Transverse colon (tissue), 4 donors: Measurements from ENCODE around the gene NR3C2. TPM values are rescaled to one million over a fixed set of nuclear protein-coding genes. Genes with fewer than 3 reads are reported as not detected.

Source experiments
- DNase-seq: peaks from one replicate; pipeline ENCODE4 v3.0.0-alpha.2; 2019
- H3K27ac ChIP-seq, 4 donors: fragments of 200-600 bp; sonication (generic); 2 replicates each; pipeline ENCODE4 v1.5.1; 2016 to 2018; ENCODE audit warnings: inconsistent platforms in 4 of 4
- H3K27me3 ChIP-seq: fragments of 200-600 bp; sonication (generic); 2 replicates; pipeline ENCODE4 v1.5.1; 2017; ENCODE audit warnings: inconsistent platforms
- H3K36me3 ChIP-seq, 4 donors: fragments of 200-600 bp; sonication (generic); 2 replicates each; pipeline ENCODE4 v1.5.1; 2017 to 2019; ENCODE audit warnings: inconsistent platforms in 4 of 4
- H3K4me1 ChIP-seq, 4 donors: fragments of 200-600 bp; sonication (generic); 2 replicates each; pipeline ENCODE4 v1.5.1; 2017 to 2020; ENCODE audit warnings: inconsistent platforms in 4 of 4
- H3K4me3 ChIP-seq, 4 donors: fragments of 200-600 bp; sonication (generic); 1 replicate in 1 of 4; 2 replicates in 3 of 4; pipeline versions ENCODE4 v1.5.1 to v1.6.1; 2017 to 2019; ENCODE audit warnings: inconsistent platforms in 4 of 4
- H3K9me3 ChIP-seq, 2 donors: fragments of 200-600 bp; sonication (generic); 2 replicates each; pipeline ENCODE4 v1.5.1; 2017 to 2019; ENCODE audit warnings: inconsistent platforms in 2 of 2
- EP300 ChIP-seq: sonication (generic); formaldehyde crosslinking; IDR thresholded peaks from one replicate; pipeline ENCODE4 v1.6.1; 2017; ENCODE audit warnings: antibody characterized with exemption, low read depth
- POLR2A ChIP-seq: fragments of 450-650 bp; IDR thresholded peaks from one replicate; pipeline ENCODE4 v1.6.1; 2016; ENCODE audit warnings: antibody characterized with exemption, mild to moderate bottlenecking, moderate library complexity
- POLR2AphosphoS5 ChIP-seq, 3 donors: sonication (generic); formaldehyde crosslinking; IDR thresholded peaks; one replicate each; pipeline ENCODE4 v1.6.1; 2016; ENCODE audit warnings: antibody characterized with exemption in 3 of 3
- WGBS, 2 donors: methylation state at CpG; one replicate each; pipeline ENCODE4 v1.1.5; 2018; ENCODE audit warnings: low coverage in 1 of 2; 5-methylcytosine and 5-hydroxymethylcytosine counted together
- in situ Hi-C, 4 donors: fragments of 200-750 bp; cut with MboI; loops; one replicate each; pipeline versions ENCODE4 v1.15.0 to v1.15.1; 2017; ENCODE audit warnings: low sequenced_read_pairs in 3 of 4, low pct_ligation_motif_present in 1 of 4, low pct_unique_long_range_greater_than_20kb in 1 of 4
- intact Hi-C: fragments of 100-400 bp; cut with DNase I; formaldehyde crosslinking; loops from one replicate; pipeline ENCODE4 v1.15.1; 2023; ENCODE audit warnings: low total_unique reads
- total RNA-seq, 4 donors: library from RNA; depleted of rRNA; stranded (reverse); fragments of >200 nt; gene quantifications; one replicate each; pipeline ENCODE4 v1.1.0, GENCODE V29; 2016
- TF ChIP-seq, protein P1 (sequence below), 5 experiments: fragments of 200-600 bp in 3 of 5; fragments of 450-650 bp in 2 of 5; sonication (generic) in 3 of 5; IDR thresholded peaks; 1 replicate in 2 of 5; 2 replicates in 3 of 5; pipeline ENCODE4 v1.5.1; 2016 to 2017; ENCODE audit warnings: antibody characterized with exemption in 5 of 5, inconsistent platforms in 3 of 5, mild to moderate bottlenecking in 2 of 5, moderate library complexity in 1 of 5

NR3C2 gene
- total RNA-seq, 4 donors from 2014 or later, result 55.5 to 147 (median 125) TPM

- no peak overlapping the region for H3K4me3 ChIP-seq
- H3K36me3 ChIP-seq, result no peaks in the 10 kb centered on the region
- no peak overlapping the region for H3K27ac ChIP-seq
- H3K27me3 ChIP-seq, result no peaks in the 10 kb centered on the region
- H3K9me3 ChIP-seq, result no peaks in the 10 kb centered on the region
- peaks cover 0 to 9% (median 3%) of the 10 kb centered on the region in 4 donors for H3K4me1 ChIP-seq
- WGBS, 2 donors, result 92 to 95% methylated on average over 4 to 11 of the region's 11 CpGs
- TF ChIP-seq, protein P1, sequence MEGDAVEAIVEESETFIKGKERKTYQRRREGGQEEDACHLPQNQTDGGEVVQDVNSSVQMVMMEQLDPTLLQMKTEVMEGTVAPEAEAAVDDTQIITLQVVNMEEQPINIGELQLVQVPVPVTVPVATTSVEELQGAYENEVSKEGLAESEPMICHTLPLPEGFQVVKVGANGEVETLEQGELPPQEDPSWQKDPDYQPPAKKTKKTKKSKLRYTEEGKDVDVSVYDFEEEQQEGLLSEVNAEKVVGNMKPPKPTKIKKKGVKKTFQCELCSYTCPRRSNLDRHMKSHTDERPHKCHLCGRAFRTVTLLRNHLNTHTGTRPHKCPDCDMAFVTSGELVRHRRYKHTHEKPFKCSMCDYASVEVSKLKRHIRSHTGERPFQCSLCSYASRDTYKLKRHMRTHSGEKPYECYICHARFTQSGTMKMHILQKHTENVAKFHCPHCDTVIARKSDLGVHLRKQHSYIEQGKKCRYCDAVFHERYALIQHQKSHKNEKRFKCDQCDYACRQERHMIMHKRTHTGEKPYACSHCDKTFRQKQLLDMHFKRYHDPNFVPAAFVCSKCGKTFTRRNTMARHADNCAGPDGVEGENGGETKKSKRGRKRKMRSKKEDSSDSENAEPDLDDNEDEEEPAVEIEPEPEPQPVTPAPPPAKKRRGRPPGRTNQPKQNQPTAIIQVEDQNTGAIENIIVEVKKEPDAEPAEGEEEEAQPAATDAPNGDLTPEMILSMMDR (IDR thresholded peaks at IDR 0.05), result no peak
- TF ChIP-seq EP300 (no peak), POLR2AphosphoS5 (IDR thresholded peaks at IDR 0.05) (no peak), POLR2A (no peak)
- intact Hi-C loops (no loop called here), in situ Hi-C loops (no loop called here)
- DNase-seq, result no peak
These were observed 372.9 kb downstream of the NR3C2 start for GRCh38 chr4:148069086-148069894.

DNA sequence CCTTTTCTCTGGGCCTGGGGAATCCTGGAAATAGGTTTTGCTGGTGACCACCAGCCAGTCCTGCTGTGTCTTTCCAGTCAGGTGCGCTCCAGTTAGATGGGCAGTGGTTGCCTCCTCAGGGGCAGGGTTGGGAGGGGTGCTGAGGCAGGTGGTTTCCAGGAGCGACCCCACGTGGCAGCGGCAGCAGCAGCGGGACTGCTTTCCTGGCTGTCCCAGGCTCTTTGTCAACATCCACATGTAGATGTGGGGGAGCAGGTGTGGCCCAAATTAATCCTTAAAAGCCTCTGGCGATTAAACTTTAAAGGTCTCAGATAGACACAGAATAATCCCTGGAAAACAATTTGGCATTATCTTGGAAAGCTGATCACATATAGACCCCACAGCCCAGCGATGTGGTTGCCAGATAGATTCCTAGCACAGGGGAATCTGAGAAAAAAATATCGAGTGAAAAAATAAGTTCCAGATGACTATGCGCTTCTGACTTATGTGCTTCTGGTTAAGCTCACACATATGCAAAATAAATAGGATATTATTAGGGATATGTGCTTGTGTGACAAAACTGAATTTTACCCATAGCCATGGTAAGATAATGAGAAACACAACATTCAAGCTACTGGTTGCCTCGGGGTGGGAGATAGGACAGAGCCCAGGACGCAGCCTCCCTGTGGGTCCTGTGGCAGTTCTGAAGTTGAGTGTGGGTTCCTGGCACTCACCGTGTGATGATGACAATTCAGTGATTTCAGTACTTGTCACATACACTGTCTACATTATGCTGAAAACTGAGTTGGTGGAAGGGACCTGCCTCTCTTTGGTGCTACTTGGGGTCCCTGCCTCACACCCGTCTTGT lies 373.9 kb downstream of the NR3C2 start:
- H3K4me3 ChIP-seq, result no peak overlapping the region
- H3K36me3 ChIP-seq, result no peaks in the 10 kb centered on the region
- H3K27ac ChIP-seq, result no peak overlapping the region
- no peak for DNase-seq
- H3K4me1 ChIP-seq, result peaks cover 0 to 9% (median 3%) of the 10 kb centered on the region in 4 donors
- no peaks in the 10 kb centered on the region for H3K27me3 ChIP-seq
- 81 to 87% methylated on average over 3 to 13 of the region's 13 CpGs for WGBS, 2 donors
- intact Hi-C loops, result no loop called here
- H3K9me3 ChIP-seq, result no peaks in the 10 kb centered on the region
- TF ChIP-seq EP300, result no peak
- no peak for TF ChIP-seq POLR2AphosphoS5 (IDR thresholded peaks at IDR 0.05)
- TF ChIP-seq, protein P1 (IDR thresholded peaks at IDR 0.05), result no peak
- no peak for TF ChIP-seq POLR2A
- in situ Hi-C loops, result no loop called here

DNA sequence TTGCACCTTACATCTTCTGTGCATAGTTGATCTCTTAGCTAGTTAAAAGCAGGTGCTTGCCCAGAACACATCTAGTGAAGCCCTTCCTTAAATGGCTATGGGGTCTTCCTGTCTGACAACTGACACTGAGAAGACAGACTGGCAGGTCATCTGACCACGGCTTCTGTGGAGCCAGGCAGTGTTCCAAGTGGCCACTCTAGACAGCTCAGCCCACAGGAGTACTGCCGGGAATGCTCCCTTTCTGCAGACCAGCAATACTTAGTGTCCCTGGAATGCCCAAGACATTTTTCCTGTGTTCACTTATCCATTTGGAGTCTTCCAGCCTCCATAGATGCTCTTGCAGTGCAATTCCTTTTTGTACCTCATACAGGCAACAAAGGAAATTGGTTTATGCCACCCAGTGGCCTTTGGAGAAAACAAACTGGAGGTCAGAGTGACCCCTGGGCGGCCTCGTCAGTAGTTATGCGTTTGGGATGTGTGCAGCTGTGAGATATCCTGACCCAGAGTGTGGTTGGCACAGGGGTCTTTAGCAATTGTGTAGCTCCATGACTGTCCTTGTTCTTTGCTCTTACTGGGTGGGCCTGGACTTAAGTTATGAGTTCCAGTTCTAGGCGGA lies 374.8 kb downstream of the NR3C2 start:
- no peaks in the 10 kb centered on the region for H3K9me3 ChIP-seq
- no peak overlapping the region for H3K27ac ChIP-seq
- DNase-seq, result no peak
- H3K27me3 ChIP-seq, result no peaks in the 10 kb centered on the region
- H3K4me1 ChIP-seq, result peaks cover 0 to 9% (median 3%) of the 10 kb centered on the region in 4 donors
- H3K36me3 ChIP-seq, result no peaks in the 10 kb centered on the region
- in situ Hi-C loops (no loop called here), intact Hi-C loops (no loop called here)
- TF ChIP-seq EP300 (no peak), POLR2AphosphoS5 (IDR thresholded peaks at IDR 0.05) (no peak), POLR2A (no peak)
- TF ChIP-seq, protein P1 (IDR thresholded peaks at IDR 0.05), result no peak
- no peak overlapping the region for H3K4me3 ChIP-seq
- WGBS, 2 donors, result 72 to 73% methylated on average over 4 to 6 of the region's 6 CpGs

DNA sequence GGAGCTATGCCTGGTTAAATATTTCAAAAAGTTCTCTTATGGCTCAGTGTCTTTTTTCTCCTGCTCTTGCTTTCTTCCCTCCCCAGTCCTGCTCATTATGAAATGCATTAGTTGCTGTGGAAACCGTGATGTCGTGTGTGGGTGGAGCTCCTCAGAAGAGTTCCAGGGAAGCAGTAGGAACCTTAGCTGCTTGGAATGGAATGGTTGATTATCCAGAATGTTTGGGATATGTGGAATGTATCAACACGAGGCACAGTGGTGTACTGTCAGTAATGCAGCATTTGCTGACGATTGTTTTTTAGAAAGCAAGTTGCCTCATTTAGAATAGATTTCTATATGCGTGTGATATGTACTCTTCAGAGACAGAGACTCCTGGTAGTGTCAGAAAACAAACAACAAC lies 377.1 kb downstream of the NR3C2 start:
- Histone ChIP-seq H3K36me3 (no peaks in the 10 kb centered on the region), H3K9me3 (no peaks in the 10 kb centered on the region), H3K4me1 (peaks cover 0 to 24% (median 8%) of the 10 kb centered on the region in 4 donors), H3K4me3 (no peak overlapping the region), H3K27me3 (no peaks in the 10 kb centered on the region), H3K27ac (no peak overlapping the region)
- TF ChIP-seq EP300, result no peak
- TF ChIP-seq, protein P1 (IDR thresholded peaks at IDR 0.05), result no peak
- DNase-seq, result no peak
- 66 to 83% methylated on average over 2 to 5 of the region's 5 CpGs for WGBS, 2 donors
- in situ Hi-C loops (no loop called here), intact Hi-C loops (no loop called here)
